T follicular helper cell (primary cell): ENCODE measurements around the gene FCMR.

Experiments
- DNase-seq: peaks from one replicate; pipeline ENCODE4 v3.0.0-alpha.2; 2020; ENCODE audit warnings: low read depth

The FCMR gene

GRCh38 chr1:206900149-206900548 is 21.6 kb downstream of the FCMR start:
- DNase-seq = no peak

DNA sequence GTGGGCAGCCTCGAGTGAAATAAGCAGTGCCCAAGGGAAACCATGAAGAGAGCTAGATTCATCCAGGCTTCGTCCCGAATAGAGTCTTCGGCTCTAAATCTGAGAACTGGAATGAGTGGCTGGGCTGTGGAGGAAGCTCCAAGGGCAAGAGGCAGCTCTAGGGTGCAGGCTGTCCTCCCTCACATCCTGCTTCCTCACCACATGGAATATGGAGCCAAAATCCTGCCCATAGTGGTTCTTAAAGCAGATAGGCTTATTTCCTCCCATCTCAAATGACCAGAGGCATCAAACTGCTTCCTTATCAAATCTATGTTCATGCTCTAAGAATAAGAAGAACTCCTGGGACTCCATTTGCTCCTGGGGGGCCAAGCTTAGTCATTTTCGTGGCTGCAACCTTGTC is 22.0 kb downstream of the FCMR start:
- no peak for DNase-seq

DNA sequence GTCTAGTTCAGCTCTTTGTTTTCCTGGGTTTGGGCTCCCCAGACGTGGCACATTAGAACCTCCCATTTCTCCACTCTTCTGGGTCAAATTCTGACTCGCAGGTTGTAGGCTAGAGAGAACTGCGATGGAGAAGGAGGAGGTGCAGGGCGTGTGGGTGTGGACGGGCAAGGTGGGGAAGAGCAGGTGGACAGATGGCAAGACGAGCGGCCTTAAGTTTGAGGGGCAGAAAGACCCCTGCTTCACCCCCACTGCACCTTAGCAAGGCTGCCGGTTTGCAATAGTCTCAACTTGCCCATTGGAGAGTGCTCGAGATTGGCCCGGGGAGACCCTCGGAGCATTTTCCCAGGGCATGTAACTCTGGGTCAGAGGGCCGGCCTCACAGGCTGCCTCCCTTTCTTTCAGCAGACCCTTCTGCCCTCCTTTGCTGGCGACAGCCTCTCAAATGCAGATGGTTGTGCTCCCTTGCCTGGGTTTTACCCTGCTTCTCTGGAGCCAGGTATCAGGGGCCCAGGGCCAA is 22.8 kb downstream of the FCMR start:
- DNase-seq = no peak

GRCh38 chr1:206898089-206898914 is 23.4 kb downstream of the FCMR start:
- DNase-seq = no peak

- DNase-seq = no peak
These were observed 24.6 kb downstream of the FCMR start, which contains the start of gene IL24 for GRCh38 chr1:206897175-206897574. Gene IL24, plus strand, starts transcription at chr1:206897443. Its CDS starts 390 bp downstream, at chr1:206897833.

DNA sequence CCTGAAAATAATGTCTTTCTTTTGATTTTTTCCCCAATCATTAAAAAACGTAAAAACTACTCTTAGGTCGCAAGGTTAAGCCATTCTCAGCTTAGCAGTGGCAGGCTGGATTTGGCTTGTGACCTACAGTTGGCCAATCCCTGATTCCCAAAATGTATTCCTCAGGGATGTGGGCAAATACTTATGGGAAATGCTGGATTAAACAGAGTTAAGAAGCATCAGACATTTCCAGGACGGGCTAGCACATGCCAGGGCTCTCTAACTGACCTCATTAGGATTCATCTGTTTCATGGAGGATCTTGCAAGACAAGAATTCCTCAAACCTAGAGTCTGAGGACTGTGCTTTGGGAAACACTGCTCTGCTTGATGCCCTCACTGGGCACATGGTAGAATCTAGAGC is 25.5 kb downstream of the FCMR start:
- DNase-seq = no peak

GRCh38 chr1:206895837-206896242 is 25.9 kb downstream of the FCMR start:
- DNase-seq = no peak

- no peak for DNase-seq
These were observed 26.4 kb downstream of the FCMR start for GRCh38 chr1:206895325-206895724.

DNA sequence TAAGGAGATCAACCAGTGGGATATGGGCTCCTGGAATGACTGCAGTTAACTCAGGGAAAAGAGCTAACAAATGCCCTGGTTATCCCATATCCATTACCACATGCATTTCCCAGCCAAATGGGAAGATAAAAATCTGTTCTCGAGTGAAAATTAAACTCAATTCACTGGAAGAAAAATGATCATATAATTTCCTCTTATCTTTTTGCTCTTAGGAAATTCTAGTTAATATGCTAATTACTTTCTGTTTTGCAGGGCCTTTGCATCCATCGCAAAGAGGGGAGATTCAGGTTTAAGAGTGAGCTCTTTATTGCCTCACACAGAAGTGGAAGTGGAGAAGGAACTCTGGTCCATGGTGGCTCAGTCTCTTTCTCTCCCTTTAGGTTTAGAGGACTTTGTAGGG is 28.4 kb downstream of the FCMR start:
- no peak for DNase-seq

- DNase-seq = no peak
These were observed 29.3 kb downstream of the FCMR start for GRCh38 chr1:206892351-206892984.

DNA sequence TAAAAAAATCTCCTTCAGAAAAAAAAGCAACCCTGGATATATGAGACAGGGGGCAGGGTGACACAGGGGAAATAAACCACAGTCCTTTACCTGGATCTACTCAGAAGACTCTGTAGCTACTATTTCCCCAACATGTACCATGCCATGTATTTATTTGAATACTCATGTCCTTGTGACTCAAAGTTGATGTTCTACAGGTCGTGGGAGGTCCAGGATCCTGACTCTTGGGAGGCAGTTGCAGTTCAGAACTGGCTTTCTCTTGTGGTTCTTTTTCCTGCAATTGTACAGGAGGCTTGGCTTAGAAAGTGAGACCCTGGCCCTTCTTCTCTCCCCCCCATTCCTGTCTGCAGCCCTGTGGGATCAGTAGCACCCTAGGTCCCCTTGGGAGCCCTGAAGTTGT is 30.3 kb downstream of the FCMR start:
- DNase-seq = no peak

DNA sequence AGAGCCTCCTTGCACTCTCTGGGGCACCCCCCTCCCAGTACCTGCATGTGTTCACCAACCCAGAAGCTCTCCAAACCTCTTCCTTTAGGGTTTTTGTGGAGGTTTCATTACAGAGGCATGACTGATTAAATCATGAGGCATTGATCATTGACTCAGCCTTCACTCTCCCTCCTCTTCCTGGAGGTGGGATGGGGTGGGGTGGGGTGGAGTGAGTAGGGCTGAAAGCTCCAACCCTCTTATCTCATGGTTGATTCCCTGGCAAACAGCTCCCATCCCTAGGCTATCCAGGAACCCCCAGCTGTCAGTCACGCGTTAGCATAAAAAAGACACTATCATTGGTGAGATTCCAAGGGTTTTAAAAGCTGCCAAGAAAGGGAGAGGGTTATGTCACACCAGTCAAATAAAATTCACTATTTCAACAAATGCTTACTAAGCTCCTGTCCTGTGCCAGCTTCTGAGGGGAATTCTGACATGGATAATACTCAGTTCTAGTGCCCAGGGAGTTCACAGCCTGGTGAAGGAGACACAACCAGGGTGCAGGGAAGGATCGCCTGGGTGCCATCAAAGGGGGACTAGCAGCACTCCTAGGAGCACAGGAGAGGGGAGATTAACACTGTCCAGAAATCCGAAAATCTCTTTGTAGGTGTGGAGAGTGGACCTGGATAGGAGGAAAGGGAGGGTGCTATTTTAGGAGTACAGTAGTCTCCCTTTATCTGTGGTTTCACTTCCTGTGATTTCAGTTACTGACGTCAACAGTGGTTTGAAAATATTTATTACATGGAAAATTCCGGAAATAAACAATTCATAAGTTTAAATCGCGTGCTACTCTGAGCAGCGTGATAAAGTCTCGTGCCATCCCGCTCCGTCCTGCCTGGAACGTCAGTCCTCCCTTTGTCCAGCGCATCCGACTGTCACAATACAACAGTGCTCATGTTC is 31.3 kb downstream of the FCMR start:
- DNase-seq = no peak

DNA sequence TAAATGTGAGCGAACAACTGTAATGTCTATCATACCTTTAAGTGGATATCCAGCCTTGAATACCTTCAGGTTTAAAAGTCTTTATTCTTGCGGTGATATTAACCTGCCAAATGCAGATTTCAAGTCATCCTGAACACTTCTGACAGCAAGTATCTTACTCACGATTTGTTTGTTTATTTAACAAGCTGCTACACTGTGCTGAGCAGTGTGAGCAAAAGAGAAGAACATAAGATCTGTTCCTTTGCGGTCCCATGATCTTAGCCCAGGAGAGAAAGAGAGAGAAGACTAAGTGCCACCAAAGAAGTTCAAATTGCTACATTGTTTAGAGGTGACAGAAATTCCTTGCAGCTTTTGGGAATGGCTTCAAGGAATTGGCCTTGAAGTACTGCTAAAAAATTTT is 34.0 kb downstream of the FCMR start:
- DNase-seq = no peak

- no peak for DNase-seq
These were observed 34.9 kb downstream of the FCMR start for GRCh38 chr1:206886831-206887230.

DNA sequence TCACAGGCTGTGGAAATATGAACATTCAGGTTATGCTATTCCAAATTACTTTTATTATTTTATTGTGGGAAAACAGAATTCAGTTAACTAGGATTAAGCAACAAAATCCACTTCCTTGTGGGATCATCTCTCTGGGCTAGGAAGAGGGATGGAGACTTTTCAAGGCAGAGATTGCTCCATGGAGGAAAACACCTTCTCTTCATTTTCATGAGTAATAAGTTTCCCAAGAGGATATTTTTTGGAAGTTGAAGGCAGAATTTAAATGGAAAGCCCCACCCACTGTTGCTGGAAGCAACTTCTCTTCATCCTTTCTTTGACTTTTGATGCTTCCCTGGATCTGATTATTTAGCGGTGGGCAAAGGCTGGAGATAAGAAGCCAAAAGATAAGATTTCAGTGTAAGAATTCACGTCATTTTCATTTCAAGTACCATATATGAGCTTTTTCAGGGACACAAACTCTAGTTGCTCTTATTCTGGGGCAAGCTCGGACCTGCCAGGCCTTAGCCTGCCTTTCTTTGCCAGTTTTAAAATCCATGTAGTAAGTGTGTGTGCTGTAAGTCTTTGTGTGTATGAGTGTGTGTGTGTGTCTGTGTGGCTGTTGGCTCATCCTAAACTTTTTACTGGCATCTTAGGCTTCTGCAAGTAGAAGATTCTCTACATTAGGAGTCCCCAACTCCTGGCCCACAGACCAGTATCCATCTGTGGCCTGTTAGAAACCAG is 36.2 kb downstream of the FCMR start:
- no peak for DNase-seq

DNA sequence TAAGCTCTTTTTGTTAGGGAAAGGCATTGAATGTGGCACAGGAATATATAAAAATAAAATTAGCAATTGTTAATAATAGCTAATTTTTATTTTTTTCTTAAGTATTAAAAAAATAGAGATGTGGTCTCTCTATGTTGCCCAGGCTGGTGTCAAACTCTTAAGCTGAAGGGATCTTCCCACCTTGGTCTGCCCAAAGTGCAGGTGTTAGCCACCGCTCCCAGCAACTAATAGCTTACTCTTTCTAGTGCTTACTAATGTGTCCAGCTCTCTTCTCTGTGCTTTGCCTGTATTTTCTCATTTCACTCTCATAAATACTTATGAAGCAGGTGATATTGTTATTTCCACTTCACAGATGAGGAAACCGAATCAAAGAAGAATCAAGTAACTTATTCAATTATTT is 37.9 kb downstream of the FCMR start:
- no peak for DNase-seq

DNA sequence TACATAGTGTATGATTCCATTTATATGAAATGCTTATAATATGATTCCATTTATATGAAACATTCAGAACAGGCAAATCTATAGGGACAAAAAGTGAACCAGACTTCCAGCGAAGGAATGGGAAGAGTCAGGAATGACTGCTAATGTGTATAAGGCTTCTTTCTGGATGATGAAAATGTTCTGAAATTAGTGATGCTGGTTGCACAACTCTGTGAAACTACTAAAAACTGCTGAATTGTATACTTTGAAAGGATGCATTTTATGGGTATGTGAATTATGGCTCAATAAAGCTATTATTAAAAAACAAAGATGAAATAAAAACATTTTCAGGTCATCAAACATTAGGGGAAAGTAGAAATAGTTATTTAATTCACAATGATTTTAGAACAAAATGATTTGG is 38.6 kb downstream of the FCMR start:
- DNase-seq = no peak

DNA sequence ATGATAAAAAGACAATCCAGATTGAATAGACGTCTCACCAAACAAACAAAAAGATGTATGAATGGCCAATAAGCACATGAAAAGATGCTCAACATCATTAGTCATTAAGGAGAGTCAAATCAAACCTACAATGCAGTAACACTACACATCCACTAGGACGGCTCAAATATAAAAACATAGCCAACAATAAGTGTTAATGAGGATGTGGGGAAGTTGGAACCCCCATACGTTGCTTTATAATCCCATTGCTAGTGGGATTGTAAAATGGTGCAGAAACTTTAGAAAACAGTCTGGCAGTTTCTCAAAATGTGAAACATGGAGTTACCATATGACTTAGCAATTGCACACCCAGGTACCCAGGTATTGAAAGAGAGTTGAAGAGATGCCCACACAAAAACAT is 39.2 kb downstream of the FCMR start:
- DNase-seq = no peak

GRCh38 chr1:206880314-206880713 is 41.4 kb downstream of the FCMR start:
- no peak for DNase-seq

DNA sequence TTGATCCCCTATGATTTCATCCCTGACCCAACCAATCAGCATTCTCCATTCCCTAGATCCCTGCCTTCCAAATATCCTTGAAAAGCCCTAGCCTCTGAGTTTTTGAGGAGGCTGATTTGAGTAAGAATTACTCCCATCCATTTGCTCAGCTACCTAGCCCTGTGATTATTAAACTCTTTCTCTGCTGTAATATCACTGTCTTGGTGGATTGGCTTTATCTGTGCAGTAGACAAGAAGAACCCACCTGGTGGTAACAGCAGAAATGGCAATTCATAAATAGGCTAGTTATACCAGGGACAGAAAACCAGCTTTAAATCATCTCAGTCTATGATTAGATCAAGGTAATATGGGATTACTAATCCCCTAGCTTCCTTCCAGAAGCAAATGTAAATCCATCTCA is 43.3 kb downstream of the FCMR start:
- DNase-seq = no peak

- DNase-seq = no peak
These were observed 45.9 kb downstream of the FCMR start for GRCh38 chr1:206875752-206876377.
